Measurements from ENCODE around the gene AOX1.
"Not testable (repeated sequence)": the region's sequence is repeated elsewhere in the genome, so short reads cannot be mapped to it uniquely, and the experiment has no call there.

AOX1 gene

GRCh38 chr2:200628461-200628860, 42.6 kb downstream of the AOX1 start:
- H3K27me3 ChIP-seq (ENCODE audit: control insufficient read depth, insufficient read depth, low read length); H3K9ac ChIP-seq (ENCODE audit: low read length): not testable (repeated sequence)

GRCh38 chr2:200631287-200631686, 45.5 kb downstream of the AOX1 start:
- Histone ChIP-seq H3K4me3 (ENCODE audit: low read depth, low read length) (no peak overlapping the region), H3K36me3 (ENCODE audit: control insufficient read depth, insufficient read depth, low read length) (no peaks in the 10 kb centered on the region), H3K9me3 (ENCODE audit: control insufficient read depth, insufficient read depth, low read depth, low read length) (no peaks in the 10 kb centered on the region), H3K27me3 (ENCODE audit: control insufficient read depth, insufficient read depth, low read length) (no peaks in the 10 kb centered on the region), H3K4me1 (ENCODE audit: control insufficient read depth, insufficient read depth, low read length) (peaks cover 11% of the 10 kb centered on the region), H3K27ac (ENCODE audit: low read depth, low read length) (no peak overlapping the region), H3K9ac (ENCODE audit: low read length) (no peak overlapping the region)

More at GRCh38 chr2:200628461-200628860, 42.6 kb downstream of the AOX1 start:
- H3K4me3 ChIP-seq (ENCODE audit: low read depth, low read length); H3K9me3 ChIP-seq (ENCODE audit: control insufficient read depth, insufficient read depth, low read depth, low read length); H3K36me3 ChIP-seq (ENCODE audit: control insufficient read depth, insufficient read depth, low read length); H3K27ac ChIP-seq (ENCODE audit: low read depth, low read length): not testable (repeated sequence)
- H3K4me1 ChIP-seq (ENCODE audit: control insufficient read depth, insufficient read depth, low read length) = peaks cover 15% of the 10 kb centered on the region

- Histone ChIP-seq H3K4me1 (ENCODE audit: control insufficient read depth, insufficient read depth, low read length) (no peaks in the 10 kb centered on the region; the same call in 1 of the 2 replicates), H3K36me3 (ENCODE audit: control insufficient read depth, insufficient read depth, low read length) (no peaks in the 10 kb centered on the region), H3K27me3 (ENCODE audit: control insufficient read depth, insufficient read depth, low read length) (no peaks in the 10 kb centered on the region), H3K9ac (ENCODE audit: low read length) (no peak overlapping the region), H3K9me3 (ENCODE audit: control insufficient read depth, insufficient read depth, low read depth, low read length) (no peaks in the 10 kb centered on the region), H3K4me3 (ENCODE audit: low read depth, low read length) (no peak overlapping the region), H3K27ac (ENCODE audit: low read depth, low read length) (no peak overlapping the region)
Measured at GRCh38 chr2:200634231-200634964, 48.6 kb downstream of the AOX1 start.

DNA sequence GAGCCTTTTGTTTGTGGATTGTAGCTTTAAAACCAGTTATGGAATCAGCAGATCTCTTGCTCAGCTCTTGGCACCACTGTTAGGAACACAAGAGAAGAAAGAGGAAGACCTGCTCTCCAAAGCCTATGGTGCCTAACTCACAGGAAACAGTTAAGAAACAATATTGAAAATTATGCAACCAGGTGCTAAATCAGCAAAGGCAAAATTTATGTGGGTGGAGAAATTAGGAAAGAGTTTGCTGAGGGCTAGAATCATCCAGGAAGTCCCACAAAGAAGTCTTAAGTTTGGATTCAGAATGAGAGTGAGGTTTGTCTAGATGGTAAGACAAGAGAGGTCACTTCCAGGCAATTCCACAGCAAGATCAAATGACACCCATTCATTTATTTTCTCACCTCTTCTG, 49.4 kb downstream of the AOX1 start:
- no peaks in the 10 kb centered on the region for H3K27me3 ChIP-seq (ENCODE audit: control insufficient read depth, insufficient read depth, low read length)
- no peak overlapping the region for H3K27ac ChIP-seq (ENCODE audit: low read depth, low read length)
- no peaks in the 10 kb centered on the region for H3K9me3 ChIP-seq (ENCODE audit: control insufficient read depth, insufficient read depth, low read depth, low read length)
- H3K9ac ChIP-seq (ENCODE audit: low read length) = no peak overlapping the region
- H3K4me1 ChIP-seq (ENCODE audit: control insufficient read depth, insufficient read depth, low read length) = no peaks in the 10 kb centered on the region; the same call in 1 of the 2 replicates
- H3K36me3 ChIP-seq (ENCODE audit: control insufficient read depth, insufficient read depth, low read length) = no peaks in the 10 kb centered on the region
- no peak overlapping the region for H3K4me3 ChIP-seq (ENCODE audit: low read depth, low read length)

DNA sequence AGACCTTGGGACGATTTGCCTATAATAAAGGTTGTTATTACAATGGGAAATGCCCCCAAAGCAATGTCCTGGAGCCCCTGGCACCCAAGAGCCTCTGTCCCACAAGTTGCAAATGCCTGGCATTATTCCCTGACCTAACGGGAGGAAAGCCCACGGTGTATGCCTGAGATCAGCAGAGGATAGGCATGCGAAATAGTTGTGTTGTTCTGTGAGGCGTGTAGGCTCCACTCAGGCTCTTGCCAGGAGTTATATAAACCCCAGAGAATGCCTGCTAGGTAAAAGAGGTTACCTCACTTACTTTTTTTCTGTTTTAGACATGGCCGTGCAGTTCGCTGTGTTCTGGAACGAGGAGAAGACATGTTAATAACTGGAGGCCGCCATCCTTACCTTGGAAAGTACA, 52.1 kb downstream of the AOX1 start:
- H3K4me1 ChIP-seq (ENCODE audit: control insufficient read depth, insufficient read depth, low read length) = no peaks in the 10 kb centered on the region; the same call in 1 of the 2 replicates
- no peaks in the 10 kb centered on the region for H3K9me3 ChIP-seq (ENCODE audit: control insufficient read depth, insufficient read depth, low read depth, low read length)
- H3K9ac ChIP-seq (ENCODE audit: low read length) = no peak overlapping the region
- H3K27ac ChIP-seq (ENCODE audit: low read depth, low read length) = no peak overlapping the region
- no peaks in the 10 kb centered on the region for H3K36me3 ChIP-seq (ENCODE audit: control insufficient read depth, insufficient read depth, low read length)
- no peak overlapping the region for H3K4me3 ChIP-seq (ENCODE audit: low read depth, low read length)
- H3K27me3 ChIP-seq (ENCODE audit: control insufficient read depth, insufficient read depth, low read length) = no peaks in the 10 kb centered on the region

DNA sequence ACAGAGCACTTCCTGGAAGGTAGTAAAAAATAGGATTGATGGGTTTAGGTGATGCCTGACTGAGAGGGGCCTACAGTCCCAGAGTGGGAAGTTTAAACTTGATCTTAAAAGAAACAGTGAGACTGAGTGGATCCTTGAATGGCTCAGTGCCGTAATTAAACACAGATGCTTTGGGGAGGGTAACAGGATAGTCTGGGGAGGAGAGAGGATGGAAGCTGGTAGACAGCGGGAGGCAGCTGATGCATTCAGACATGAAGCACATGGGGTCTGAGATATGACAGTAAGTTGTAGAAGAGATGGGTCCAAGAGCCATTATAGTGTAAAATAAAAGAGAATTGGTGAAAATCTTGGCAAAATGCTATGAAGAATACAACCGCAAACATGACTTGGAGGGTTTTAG, 54.4 kb downstream of the AOX1 start:
- Histone ChIP-seq H3K4me1 (ENCODE audit: control insufficient read depth, insufficient read depth, low read length) (no peaks in the 10 kb centered on the region), H3K4me3 (ENCODE audit: low read depth, low read length) (no peak overlapping the region), H3K27me3 (ENCODE audit: control insufficient read depth, insufficient read depth, low read length) (no peaks in the 10 kb centered on the region), H3K27ac (ENCODE audit: low read depth, low read length) (no peak overlapping the region), H3K9me3 (ENCODE audit: control insufficient read depth, insufficient read depth, low read depth, low read length) (no peaks in the 10 kb centered on the region), H3K36me3 (ENCODE audit: control insufficient read depth, insufficient read depth, low read length) (no peaks in the 10 kb centered on the region), H3K9ac (ENCODE audit: low read length) (no peak overlapping the region)

DNA sequence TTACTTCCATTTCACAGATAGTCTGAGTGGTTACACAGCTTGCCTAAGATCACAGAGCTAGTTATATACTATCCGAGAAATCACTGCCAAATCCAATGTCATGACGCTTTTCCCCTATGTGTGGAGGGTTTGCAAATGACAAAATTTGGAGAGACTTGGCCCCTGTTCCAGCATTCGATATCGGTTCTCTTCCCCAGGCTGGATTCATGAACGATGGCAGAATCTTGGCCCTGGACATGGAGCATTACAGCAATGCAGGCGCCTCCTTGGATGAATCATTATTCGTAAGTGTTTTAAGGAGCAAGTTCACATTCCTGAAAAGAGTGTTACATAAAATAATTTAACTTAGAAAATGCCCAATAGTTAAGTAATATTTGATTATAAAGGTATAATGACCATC, 55.1 kb downstream of the AOX1 start:
- no peak overlapping the region for H3K4me3 ChIP-seq (ENCODE audit: low read depth, low read length)
- no peaks in the 10 kb centered on the region for H3K36me3 ChIP-seq (ENCODE audit: control insufficient read depth, insufficient read depth, low read length)
- no peaks in the 10 kb centered on the region for H3K4me1 ChIP-seq (ENCODE audit: control insufficient read depth, insufficient read depth, low read length)
- H3K27me3 ChIP-seq (ENCODE audit: control insufficient read depth, insufficient read depth, low read length) = no peaks in the 10 kb centered on the region
- no peak overlapping the region for H3K27ac ChIP-seq (ENCODE audit: low read depth, low read length)
- no peak overlapping the region for H3K9ac ChIP-seq (ENCODE audit: low read length)
- no peaks in the 10 kb centered on the region for H3K9me3 ChIP-seq (ENCODE audit: control insufficient read depth, insufficient read depth, low read depth, low read length)

- H3K4me3 ChIP-seq (ENCODE audit: low read depth, low read length) = peak overlapping the region; percentile 10; the same call in 1 of the 2 replicates
- H3K4me1 ChIP-seq (ENCODE audit: control insufficient read depth, insufficient read depth, low read length) = peaks cover 19% of the 10 kb centered on the region; the same call in 1 of the 2 replicates
- H3K27ac ChIP-seq (ENCODE audit: low read depth, low read length) = peak overlapping the region; percentile 64; the same call in 1 of the 2 replicates
- not testable (repeated sequence) for H3K27me3 ChIP-seq (ENCODE audit: control insufficient read depth, insufficient read depth, low read length); H3K36me3 ChIP-seq (ENCODE audit: control insufficient read depth, insufficient read depth, low read length); H3K9me3 ChIP-seq (ENCODE audit: control insufficient read depth, insufficient read depth, low read depth, low read length)
- H3K9ac ChIP-seq (ENCODE audit: low read length) = peak overlapping the region; percentile 67
Measured at GRCh38 chr2:200648518-200649281, 62.9 kb downstream of the AOX1 start.

DNA sequence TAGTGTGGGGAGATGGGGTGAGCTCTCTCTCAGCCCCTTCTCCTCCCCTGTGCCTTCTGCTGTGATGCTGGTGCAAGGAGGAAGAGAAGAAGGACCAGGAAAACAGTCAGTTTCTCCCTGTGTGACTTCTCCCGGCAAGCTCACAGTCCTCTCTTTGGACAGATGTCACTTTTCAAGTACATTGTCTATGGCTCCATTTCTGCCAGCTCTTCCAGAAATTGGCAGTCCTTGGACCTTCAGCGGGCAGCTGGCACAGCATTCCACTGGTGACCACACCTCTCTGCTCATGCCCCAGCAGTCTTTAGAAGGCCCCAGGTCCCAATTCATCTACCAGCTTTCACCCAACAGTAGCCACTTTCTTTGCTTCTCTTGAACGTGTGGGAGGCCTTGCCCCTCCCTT, 63.9 kb downstream of the AOX1 start:
- Histone ChIP-seq H3K9ac (ENCODE audit: low read length) (no peak overlapping the region), H3K4me1 (ENCODE audit: control insufficient read depth, insufficient read depth, low read length) (peaks cover 19% of the 10 kb centered on the region; the same call in 1 of the 2 replicates), H3K4me3 (ENCODE audit: low read depth, low read length) (no peak overlapping the region), H3K36me3 (ENCODE audit: control insufficient read depth, insufficient read depth, low read length) (no peaks in the 10 kb centered on the region), H3K9me3 (ENCODE audit: control insufficient read depth, insufficient read depth, low read depth, low read length) (no peaks in the 10 kb centered on the region; the same call in 1 of the 2 replicates), H3K27ac (ENCODE audit: low read depth, low read length) (peak overlapping the region; percentile 64; the same call in 1 of the 2 replicates), H3K27me3 (ENCODE audit: control insufficient read depth, insufficient read depth, low read length) (no peaks in the 10 kb centered on the region)

DNA sequence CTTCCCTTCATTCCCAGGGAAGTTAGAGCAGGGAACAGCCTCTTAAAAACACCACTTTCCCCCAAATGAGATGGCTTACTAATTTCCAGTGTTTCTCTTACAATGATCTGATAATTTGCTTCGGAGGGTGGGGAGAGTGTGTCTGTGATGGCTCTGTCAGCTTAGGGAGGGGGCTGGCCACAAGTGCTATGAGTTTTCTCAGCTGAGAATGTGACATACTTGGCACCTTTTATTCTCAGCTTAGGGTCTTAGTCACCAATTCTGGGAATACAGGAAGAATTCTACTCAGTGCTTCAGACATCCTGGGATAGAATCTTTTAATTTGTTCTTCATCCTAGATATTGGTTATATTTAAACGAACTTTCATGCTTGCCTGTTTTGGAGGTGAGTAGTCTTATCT, 64.4 kb downstream of the AOX1 start:
- no peaks in the 10 kb centered on the region for H3K27me3 ChIP-seq (ENCODE audit: control insufficient read depth, insufficient read depth, low read length)
- no peaks in the 10 kb centered on the region; the same call in 1 of the 2 replicates for H3K9me3 ChIP-seq (ENCODE audit: control insufficient read depth, insufficient read depth, low read depth, low read length)
- no peaks in the 10 kb centered on the region for H3K36me3 ChIP-seq (ENCODE audit: control insufficient read depth, insufficient read depth, low read length)
- H3K9ac ChIP-seq (ENCODE audit: low read length) = no peak overlapping the region
- H3K4me3 ChIP-seq (ENCODE audit: low read depth, low read length) = no peak overlapping the region
- peaks cover 19% of the 10 kb centered on the region; the same call in 1 of the 2 replicates for H3K4me1 ChIP-seq (ENCODE audit: control insufficient read depth, insufficient read depth, low read length)
- H3K27ac ChIP-seq (ENCODE audit: low read depth, low read length) = no peak overlapping the region

DNA sequence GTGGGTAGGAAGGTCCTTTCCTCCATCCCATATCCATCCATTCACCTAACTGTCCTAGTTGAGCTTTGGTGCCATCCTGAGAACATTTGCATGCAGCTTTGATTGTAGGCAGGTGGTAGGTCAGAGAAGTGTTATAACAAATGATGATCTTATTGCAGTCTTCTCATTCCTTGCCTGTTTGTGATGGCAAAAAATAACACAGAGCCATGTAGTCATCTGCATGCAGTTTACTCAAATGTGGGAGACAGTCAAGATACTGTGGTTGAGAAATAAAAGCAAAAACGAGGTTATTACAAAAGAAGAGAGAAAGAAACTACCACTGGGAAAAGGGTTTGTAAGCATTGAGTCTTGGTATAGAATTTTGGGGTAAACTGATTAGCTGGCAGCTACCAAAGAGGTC, 66.3 kb downstream of the AOX1 start:
- Histone ChIP-seq H3K36me3 (ENCODE audit: control insufficient read depth, insufficient read depth, low read length) (no peaks in the 10 kb centered on the region), H3K27ac (ENCODE audit: low read depth, low read length) (no peak overlapping the region), H3K27me3 (ENCODE audit: control insufficient read depth, insufficient read depth, low read length) (no peaks in the 10 kb centered on the region), H3K4me3 (ENCODE audit: low read depth, low read length) (no peak overlapping the region), H3K4me1 (ENCODE audit: control insufficient read depth, insufficient read depth, low read length) (peaks cover 19% of the 10 kb centered on the region; the same call in 1 of the 2 replicates), H3K9ac (ENCODE audit: low read length) (no peak overlapping the region), H3K9me3 (ENCODE audit: control insufficient read depth, insufficient read depth, low read depth, low read length) (no peaks in the 10 kb centered on the region)
